GM21576 (cell line): Measurements from ENCODE around the gene COL9A3.

ENCODE experiments used
- ATAC-seq: cut with Tn5 transposase; IDR thresholded peaks from one replicate; pipeline ENCODE4 v1.9.1; 2021; ENCODE audit warnings: mild to moderate bottlenecking, moderate library complexity; ENCODE audit not compliant: unreplicated experiment

The COL9A3 gene

DNA sequence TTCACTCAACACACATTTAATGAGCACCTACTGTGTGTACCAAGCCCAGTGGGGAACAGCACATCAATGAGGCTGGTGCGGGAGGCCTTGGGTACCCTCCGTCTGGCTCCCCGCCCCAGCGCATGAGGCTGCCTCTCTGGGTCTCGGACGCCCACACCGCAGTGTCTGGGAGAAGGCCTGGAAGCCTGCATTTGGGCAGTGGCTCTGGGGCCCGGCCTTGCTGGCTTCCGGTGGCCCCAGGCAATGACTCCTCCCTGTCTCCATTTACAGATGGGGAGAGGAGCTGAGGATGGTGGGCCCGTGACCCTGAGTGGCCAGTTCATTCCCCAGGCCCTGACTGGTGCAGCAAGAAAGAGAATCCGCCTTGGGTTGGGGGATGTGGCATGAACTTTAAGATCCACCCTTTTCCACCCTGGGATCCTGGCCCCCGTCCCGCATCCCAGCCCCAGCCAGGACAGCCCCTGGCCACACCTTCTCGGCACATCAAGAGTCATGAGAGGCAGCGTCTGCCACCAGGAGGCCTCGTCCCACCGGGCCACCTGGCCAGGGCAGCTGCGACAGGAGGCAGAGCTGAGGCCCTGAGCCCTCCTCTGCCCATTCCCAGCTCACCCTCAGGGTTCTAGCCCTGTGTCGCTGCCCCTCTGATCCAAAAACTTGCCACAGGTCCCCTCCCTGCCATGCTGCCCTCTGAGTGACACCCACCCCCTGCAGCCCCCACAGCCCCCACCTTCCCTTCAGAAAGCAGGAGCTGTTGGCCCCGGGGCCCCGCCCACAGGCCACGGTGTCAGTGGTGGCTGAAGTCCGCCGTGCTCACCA, 38.0 kb upstream of the COL9A3 start:
- ATAC-seq: no peak

DNA sequence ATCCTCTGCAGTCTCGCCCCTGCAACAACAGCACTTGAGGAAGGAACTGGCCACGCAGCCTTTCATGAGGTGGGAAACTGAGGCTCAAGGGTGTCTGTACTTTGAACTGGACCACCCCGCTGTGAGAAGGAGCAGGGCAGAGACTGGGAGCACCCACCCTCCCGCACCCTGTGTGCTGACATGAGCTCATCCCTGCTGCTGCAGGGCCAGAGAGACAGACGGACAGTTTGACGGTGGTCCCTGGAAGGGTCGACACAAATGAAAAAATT, 37.5 kb upstream of the COL9A3 start:
- ATAC-seq: no peak

DNA sequence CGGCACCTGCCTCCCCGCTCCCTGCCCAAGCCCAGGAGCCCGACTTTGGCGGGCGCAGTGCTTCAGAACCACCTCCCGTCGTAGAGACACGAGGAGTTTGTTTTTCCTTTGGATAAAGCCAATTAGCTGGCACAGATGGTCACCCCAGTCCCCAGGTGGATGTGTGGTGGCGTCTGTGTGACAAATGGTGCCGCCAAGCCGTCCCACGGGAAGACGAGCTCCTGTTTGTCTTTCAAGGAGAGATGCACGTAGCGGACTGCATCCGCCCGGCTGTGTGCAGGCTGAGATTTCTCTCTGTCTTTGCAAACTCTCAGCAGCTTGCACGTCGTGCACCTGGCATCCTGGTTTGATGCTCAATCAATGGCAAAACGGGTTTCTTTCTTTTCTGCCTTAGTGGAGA, 36.6 kb upstream of the COL9A3 start:
- no peak for ATAC-seq

DNA sequence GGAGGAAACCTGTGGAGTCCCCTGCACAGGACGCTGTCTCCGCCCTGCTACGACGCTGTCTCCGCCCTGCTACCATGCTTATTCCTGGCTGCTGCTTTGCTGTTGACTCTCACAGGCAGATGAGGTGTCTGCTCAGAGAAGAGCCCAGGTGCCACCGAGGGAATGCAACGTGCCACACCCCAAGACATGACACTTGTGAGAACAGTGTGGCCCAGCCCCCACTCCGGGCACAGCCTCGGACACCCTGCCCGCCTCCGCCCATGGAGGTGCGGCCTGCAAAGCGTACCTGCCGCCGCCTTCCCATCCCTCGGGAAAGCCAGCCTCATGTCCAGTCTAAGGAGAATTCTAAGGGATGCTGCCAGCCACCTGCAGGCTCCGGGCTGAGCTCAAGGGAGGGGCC, 36.2 kb upstream of the COL9A3 start:
- ATAC-seq: no peak

DNA sequence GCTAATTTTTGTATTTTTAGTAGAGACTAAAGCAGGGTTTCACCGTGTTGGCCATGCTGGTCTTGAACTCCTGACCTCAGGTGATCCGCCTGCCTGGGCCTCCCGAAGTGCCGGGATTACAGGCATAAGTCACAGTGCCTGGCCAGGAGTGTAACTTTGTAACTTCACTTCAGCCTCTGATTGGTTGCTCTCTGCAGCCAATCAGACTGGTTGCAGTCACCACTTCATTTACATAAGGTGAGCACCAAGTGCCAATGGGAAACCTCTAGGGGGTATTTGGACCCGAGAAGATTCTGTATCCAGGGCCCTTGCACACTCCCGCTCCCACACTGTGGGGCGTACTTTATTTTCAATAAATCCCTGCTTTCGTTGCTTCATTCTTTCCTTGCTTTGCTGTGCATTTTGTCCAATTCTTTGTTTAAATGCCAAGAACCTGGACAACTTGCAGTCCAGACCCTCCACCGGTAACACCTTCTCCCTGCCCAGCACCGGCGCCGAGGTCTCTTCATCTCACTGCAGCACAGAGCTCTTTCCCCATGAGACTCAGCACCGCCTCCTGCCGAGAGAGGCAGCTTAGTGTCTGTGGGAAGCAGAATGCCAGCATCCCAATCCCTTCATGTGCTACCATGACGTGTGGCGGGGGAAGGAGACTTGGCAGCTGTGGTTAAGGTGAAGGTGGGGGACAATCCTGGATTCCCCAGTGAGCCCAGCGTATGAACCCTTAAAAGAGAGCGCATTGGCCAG, 34.5 kb upstream of the COL9A3 start:
- ATAC-seq: no peak

DNA sequence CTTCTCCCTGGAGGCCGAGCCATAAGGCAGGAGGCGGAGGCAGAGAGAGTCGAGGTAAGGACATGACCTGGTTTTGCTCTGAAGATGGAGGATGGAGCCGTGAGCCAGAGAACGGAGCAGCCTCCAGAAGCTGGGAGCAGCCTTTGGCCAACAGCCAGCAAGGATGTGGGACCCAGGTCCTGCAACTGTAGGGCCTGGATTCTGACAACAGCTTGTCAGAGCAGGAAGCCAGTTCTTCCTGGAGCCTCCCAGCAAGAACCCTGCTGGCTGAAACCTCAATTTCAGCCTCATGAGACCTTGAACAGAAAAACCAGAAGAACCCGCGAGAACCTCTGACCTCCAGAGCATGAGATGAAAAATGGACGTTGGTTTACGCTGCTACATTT, 34.0 kb upstream of the COL9A3 start:
- ATAC-seq: no peak

DNA sequence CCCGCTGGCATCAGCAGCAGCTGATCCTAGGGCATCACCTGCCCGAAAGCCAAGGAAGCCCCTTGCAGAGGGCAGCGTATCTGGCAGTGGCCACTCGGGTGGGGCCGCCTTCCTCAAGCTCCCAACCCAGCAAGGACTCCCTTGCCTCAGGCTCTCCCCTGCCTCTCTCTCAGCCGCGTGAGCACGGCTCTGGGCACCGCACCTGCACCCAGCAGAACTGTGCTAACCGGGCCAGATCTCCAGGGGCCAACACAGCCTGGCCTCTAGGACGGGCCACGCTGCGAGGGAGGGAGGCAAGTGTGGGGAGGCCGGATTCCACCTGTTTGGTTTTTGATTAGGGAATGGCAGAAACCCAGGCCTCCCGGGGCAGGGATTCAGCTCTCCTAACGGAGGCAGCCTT, 32.4 kb upstream of the COL9A3 start:
- ATAC-seq: no peak

DNA sequence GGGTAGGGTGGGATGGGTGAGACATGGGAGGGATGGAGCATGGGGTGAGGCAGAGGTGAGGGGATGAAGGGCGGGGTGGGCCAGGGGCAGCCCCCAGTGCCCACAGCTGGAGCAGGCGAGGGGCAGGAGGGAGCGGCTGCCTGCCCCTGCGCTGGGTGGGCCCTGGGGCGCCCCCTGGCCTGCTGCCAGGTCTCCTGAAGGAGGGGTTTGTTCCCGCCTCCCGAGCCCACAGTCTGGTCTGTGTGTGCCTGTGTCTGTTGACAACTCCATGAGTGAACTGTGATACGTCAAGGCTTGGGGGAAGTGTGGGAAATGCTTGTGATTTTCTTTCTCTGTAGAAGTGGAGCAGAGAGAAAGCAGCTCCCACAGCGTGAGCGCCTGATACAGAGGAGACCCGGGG, 31.5 kb upstream of the COL9A3 start:
- no peak for ATAC-seq

DNA sequence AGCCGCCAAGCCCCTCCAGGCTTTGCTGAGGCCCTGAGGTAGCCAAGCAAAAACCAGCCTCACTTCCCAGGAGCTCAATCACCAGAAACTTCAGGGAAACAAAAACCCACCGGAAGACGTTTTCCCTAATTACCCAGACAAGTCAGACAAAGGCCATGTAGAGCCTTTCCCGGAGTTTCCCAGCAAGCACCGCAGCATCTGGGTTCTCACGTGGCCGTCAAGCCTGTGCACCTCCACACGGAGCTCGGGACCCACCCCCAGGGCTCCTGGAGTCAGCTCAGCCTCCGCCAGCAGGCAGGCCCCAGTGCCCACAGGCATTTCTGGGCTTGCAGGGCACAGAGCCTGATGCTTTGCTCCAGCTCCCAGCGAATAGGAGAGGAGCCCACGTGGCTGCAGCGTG, 30.7 kb upstream of the COL9A3 start:
- ATAC-seq: no peak

DNA sequence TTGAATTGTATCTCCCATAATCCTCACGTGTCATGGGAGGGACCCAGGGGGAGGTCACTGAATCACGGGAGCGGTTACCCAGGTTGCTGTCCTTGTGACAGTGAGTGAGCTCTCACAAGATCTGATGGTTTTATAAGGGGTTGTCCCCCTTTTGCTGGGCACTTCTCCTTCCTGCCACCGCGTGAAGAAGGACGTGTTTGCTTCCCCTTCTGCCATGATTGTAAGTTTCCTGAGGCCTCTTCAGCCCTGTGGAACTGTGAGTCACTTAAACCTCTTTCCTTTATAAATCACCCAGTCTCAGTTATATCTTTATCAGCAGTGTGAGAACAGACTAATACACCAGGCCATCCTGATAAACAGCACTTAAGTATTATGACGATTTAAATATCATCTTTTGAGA, 29.5 kb upstream of the COL9A3 start:
- ATAC-seq: no peak

DNA sequence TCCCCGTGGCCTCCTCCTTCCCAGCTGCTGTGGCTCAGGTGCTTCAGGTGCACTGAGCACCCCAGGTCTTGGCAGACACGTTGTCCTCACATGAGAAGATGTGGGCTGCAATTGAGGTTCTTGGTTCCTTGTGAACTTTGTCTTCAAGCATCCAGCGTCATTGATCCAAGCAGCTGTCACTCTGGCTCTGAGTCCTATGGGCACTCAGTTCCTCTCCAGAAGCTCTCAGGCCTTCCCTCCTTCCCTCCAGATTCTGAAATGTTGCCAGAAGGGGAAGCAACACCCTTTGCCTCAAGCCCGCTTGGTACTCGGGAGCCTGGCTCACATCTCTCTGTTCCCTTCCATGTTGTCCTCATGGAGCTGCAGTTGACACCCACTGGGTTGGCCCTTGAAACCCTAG, 29.0 kb upstream of the COL9A3 start:
- no peak for ATAC-seq

DNA sequence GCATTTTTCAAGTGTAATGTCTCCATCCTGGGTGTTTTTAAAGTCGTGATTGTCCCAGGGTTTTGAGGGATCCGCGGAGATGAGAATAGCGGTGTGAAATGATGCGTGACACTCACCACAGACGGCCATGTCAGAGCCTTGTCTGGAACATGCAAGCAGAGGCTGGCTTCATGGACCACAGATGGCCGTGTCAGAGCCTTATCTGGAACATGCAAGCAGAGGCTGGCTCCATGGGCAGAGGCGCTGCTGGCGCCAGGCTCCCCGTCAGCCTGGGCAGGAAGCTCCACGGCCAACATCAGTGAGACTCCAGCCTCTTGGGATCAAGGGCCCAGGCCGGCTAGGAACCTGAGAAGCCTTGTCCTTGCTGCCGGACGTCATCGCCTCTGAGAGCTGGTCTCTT, 28.2 kb upstream of the COL9A3 start:
- no peak for ATAC-seq

DNA sequence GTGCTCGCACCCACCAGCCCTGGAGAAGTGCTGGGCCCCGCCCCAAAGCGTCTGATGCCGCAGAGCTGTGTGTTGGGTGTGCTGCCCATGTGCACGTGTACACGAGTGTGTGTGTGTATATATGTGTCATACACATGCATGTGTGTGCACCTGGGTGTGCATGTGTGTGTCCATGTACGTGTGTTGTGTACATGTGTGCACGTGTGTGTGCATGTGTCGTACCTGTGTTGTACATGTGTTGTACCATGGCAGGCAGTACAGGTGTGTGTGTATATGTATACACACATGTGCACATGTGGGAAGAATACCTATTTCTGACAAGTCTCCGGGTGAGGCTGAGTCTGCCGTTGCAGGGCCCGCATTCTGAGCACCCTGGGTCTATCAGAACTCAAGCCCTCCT, 26.8 kb upstream of the COL9A3 start:
- no peak for ATAC-seq

DNA sequence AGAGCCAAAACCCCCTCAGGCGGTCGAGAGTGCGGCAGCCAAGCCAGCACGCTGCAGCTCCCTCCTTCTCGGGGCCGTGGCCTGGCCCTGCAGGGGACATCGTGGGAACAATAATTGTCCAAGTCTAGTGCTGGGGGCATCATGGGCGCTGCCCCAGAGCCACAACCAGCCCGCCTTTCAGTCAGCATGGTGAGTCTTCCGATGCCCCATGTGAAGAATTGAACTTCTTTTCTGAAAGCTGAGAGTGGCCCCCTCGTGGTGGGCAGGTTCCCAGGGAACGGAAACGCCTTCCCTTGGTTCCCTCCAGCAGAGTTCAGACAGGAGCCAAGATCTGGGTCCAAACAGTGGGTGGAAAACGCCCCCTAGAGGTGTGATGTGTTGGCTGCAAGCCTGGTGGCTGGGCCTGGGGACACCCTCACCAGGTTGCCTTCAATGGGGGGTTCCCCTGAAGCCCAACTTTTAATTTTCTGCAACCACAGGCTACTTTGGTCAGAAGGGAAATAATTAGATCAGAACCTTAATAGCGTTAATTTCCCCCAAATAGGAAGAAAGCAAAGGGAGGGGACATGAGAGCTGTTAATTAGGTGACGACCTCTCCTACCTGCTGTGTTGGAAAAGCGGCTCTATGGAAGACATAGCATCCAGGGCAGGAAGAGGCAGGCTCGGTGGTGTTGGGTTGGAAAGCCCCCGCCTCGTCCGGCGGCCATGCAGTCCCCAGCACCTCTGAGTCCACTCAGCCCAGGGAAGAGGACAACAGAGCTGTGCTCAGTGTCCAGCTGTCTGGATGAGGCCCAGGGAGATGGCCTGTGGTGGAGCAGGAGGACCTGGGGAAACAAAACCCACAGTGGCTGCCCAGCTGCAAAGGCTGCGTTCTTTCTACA, 25.3 kb upstream of the COL9A3 start:
- ATAC-seq: no peak

DNA sequence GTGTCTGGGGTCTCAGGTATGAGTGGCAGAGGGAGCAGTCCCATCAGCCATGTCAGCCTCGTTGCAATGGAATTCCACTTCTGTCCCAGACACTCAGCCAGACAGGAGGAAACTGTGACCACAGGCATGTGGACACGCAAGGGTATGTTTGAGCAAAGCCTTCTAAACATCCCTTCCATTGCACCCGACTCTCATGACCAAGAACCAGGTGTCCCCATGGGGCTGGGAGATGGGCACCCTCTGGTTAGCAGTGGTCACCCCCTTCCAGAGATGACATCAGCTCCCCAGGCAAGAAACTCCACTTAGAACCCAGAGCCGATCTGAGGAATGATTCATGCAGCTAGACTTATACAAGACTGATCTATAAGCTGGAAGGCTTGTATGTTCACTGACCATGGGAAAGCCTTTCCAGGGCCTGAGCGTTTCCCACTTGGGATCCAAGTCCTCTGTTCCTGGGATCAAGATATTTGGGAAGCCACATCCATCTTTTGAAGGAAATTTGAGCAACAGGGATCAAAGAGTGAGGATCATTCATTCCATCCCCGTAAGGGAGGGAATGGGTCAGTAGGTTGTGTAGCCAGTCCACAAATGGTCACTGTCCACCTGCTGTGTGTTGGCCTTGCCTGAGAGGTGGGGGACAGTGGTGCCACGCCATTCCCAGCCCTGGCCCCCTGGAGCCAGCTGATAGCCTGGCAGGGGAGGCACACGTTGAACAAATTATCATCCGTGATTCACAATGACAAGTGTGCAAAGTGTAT, 24.5 kb upstream of the COL9A3 start:
- no peak for ATAC-seq

DNA sequence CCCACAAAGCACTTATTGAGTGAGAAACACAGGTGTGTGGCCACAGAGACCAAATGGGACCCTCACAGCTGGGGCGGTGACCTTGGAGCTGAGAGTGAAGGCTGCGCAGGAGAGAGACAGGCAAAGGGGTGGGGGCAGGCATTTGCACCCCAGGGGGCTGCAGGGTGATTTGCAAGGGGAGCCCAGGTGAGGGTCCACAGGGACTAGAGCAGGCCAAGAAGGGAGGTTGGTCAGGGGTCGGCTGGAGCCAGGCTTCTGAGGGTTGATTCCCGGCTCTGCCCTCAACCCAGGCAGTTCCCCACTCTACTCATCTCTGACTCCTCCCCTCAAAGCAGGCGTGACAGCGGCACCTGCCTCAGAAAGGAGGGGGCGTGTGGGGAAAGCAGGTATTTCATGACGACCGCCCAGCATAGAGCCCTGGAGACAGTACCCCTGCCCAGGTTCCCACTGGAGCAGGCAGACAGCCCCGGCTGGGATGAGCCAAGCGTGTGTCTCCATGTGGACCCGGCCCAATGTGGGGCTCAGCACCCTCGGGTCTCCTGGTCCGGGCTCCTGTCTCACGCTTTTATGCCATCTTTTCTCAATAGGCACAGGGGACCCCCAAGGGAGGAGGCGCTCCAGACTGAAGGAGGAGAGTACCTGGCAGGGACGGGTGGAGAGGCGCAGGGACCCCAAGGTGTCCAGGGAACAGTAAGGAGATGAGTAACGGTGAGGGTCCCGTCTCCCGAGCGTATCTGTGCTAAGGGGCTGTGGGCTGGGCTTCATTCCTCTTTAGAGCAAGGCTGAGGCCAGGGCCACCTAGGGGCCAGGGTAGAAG, 23.7 kb upstream of the COL9A3 start:
- no peak for ATAC-seq

DNA sequence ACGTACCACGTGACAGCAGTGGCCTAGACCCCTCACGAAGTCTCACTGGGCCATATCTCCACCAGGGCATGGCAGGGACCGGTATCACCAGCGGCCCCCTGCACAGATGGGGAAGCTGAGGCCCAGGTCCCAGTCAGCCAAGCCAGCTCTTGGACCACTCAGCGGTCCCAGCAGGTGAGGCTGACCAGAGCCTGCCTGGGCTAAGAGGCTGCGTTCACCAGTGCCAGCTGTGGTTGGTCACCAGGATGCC, 23.2 kb upstream of the COL9A3 start:
- no peak for ATAC-seq

DNA sequence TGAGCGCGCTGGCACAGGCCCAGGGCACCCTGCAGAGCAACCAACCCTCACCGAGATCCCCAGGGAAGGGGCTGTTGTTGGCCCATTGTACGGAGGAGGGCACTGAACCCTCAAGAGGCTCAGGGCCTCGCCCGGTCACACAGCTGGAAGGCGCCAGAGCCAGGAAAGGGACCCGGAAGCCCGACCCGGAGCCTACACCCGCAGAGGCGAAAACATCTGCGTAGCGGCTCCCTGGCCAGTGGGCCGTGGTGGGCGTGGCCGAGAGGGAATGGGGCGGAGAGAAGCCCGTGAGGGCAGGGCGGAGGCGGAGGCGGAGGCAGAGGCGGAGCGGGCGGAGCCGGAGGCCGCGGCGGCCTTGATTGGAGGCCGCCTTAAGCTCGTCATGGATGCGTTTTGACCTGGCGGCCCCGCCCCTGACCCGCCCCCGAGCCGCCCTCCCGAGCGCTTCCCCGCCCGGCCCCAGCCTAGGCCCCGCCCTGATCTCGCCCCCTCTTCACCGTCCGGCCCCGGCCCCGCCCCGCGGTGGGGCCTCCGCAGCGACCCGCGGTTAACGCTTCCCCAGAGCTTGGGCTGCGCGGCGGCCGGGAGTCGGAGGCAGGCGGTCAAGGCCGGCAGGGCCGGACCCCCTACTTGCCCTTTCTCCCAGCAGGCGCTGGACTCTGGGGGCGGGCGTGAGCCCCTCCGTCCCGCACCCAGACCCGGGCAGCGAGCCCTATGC, 22.7 kb upstream of the COL9A3 start:
- peak; percentile 54 for ATAC-seq

DNA sequence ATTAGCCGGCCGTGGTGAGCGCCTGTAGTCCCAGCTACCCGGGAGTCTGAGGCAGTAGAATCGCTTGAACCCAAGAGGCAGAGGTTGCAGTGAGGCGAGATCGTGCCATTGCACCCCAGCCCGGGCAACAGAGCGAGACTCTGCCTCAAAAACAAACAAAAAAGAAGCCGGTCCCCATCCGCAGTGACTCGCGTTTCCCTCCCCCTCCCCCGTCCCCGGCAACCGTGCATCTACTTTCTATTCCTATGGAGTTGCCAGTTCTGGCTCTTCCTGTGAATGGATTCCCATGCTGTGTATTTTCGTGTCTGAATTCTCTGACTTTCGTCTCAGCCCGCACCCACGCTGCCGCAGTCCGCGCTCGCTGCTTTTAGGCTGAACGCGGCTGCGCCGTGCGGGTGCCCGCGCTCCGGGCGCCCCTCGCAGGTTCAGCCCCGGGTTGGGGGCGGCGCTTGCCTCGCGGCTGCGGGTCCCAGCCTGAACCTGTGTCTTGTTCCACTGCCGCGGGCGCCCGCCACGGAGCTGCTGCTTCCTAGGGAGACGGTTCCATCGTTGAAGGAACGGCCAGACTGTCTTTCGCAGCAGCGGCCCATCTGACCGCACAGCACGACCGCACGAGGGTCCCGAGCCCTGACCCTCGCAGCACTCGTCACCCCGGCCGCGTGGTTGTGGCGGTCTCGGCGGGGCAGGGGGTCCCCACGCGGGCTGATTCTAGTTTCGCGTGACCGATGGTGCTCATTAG, 21.7 kb upstream of the COL9A3 start:
- no peak for ATAC-seq
